ENCODE data around the gene SAP30. TPM values are rescaled to one million over a fixed set of nuclear protein-coding genes. Genes with fewer than 3 reads are reported as not detected.
A peak's percentile ranks its signal among the peaks of the same experiment; 100 is the strongest.

SAP30 gene
- total RNA-seq, 1 experiment from 2014 or later, result 12.0 TPM

DNA sequence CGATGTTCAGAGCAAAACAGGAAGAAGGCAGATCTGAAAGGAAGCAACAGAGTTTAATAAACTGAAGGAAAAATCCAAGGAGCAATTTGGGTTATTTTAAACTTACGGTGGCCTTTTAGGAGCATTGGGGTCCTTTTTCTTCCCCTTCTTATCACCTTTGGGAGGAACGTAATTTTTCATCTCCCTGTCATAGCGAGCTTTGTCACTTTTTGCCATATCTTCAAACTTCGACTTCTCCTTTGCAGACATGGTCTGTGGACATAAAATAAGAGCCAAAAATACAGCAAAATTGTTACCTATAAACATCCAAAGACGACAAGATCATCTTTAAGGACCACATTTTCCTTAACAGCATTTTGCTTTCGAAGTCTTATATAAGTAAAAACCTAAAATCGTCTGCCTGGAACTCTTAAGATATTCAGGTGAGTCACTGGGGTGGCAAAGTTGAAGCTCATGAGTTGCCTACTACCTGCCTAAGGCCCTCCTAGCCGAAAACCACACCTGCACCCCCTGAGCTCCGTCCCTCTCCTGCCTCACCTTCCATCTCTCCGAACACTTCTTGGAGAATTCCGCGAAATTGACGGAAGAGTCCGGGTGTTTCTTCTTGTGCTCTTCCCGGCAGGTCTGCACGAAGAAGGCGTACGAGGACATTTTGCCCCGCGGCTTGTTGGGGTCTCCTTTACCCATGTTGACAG lies 37.6 kb upstream of the SAP30 start:
- RAD21 ChIA-PET (ENCODE audit: low non-redundant PET in 1 of 2, low total read pairs in 2 of 2, uncharacterized antibody in 2 of 2, unreplicated experiment in 2 of 2), result no interaction called here
- CTCF ChIA-PET, result no interaction called here
- intact Hi-C loops (cut with micrococcal nuclease), result no loop called here

More for the DNA sequence above, 37.6 kb upstream of the SAP30 start:
- no peak for ATAC-seq
- H3K9ac ChIP-seq (ENCODE audit: low read length), result peak overlapping the region; percentile 100
- H3K9me2 ChIP-seq (ENCODE audit: insufficient read depth), result no peaks in the 10 kb centered on the region
- POLR2A ChIA-PET, result interaction anchor here (0.8 to 4.9 kb wide), 2 partner anchors 34 to 37 kb away, joined by 3 to 54 read pairs; partner anchors contain the start of gene SAP30
- H3K27ac ChIP-seq (ENCODE audit: low read depth, low read length), result peak overlapping the region; percentile 96
- peak overlapping the region; percentile 93 to 95 for H3K4me3 ChIP-seq (replicated peaks in 1 of 2; ENCODE audit: low read depth in 1 of 2, low read length in 2 of 2)
- H3K4me1 ChIP-seq (ENCODE audit: control insufficient read depth in 1 of 2, insufficient read depth in 2 of 2, low read length in 2 of 2), result peaks cover 10 to 26% of the 10 kb centered on the region in 2 experiments; a peak in 3 of 4 replicates
- H3K79me2 ChIP-seq (ENCODE audit: insufficient read depth, low read length), result peaks cover 39% of the 10 kb centered on the region
- peaks cover 12 to 38% of the 10 kb centered on the region in 2 experiments; a peak in 3 of 4 replicates for H3K36me3 ChIP-seq (ENCODE audit: control insufficient read depth in 1 of 2, insufficient read depth in 2 of 2, low read length in 2 of 2)
- no peak for TF ChIP-seq CBX3 (IDR thresholded peaks at IDR 0.05; ENCODE audit: low read depth)
- no peak for TF ChIP-seq CEBPB (IDR thresholded peaks at IDR 0.05; ENCODE audit: low read depth)
- no peak for TF ChIP-seq ZFX (IDR thresholded peaks at IDR 0.05)
- TF ChIP-seq SP1 (IDR thresholded peaks at IDR 0.05; ENCODE audit: low read depth), result no peak
- no peak for TF ChIP-seq SRF (IDR thresholded peaks at IDR 0.05; ENCODE audit: low read depth)
- TF ChIP-seq, protein P1, sequence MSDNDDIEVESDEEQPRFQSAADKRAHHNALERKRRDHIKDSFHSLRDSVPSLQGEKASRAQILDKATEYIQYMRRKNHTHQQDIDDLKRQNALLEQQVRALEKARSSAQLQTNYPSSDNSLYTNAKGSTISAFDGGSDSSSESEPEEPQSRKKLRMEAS (IDR thresholded peaks at IDR 0.05), result no peak
- no peak for TF ChIP-seq EGR1 (IDR thresholded peaks at IDR 0.05; ENCODE audit: low read depth)
- no peak for TF ChIP-seq ZNF274 (IDR thresholded peaks at IDR 0.05; ENCODE audit: low read depth, low read length)
- TF ChIP-seq TCF7L2 (IDR thresholded peaks at IDR 0.05; ENCODE audit: borderline replicate concordance, extremely low read depth, insufficient read depth, insufficient read length), result no peak
- TF ChIP-seq, protein P2, sequence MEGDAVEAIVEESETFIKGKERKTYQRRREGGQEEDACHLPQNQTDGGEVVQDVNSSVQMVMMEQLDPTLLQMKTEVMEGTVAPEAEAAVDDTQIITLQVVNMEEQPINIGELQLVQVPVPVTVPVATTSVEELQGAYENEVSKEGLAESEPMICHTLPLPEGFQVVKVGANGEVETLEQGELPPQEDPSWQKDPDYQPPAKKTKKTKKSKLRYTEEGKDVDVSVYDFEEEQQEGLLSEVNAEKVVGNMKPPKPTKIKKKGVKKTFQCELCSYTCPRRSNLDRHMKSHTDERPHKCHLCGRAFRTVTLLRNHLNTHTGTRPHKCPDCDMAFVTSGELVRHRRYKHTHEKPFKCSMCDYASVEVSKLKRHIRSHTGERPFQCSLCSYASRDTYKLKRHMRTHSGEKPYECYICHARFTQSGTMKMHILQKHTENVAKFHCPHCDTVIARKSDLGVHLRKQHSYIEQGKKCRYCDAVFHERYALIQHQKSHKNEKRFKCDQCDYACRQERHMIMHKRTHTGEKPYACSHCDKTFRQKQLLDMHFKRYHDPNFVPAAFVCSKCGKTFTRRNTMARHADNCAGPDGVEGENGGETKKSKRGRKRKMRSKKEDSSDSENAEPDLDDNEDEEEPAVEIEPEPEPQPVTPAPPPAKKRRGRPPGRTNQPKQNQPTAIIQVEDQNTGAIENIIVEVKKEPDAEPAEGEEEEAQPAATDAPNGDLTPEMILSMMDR (IDR thresholded peaks at IDR 0.05 in 2 of 3, conservative IDR thresholded peaks at IDR 0.05 in 1 of 3; ENCODE audit: borderline replicate concordance in 1 of 3, insufficient read depth in 1 of 3, low read depth in 2 of 3, low read length in 2 of 3), result no peak
- no peak for TF ChIP-seq YY1 (IDR thresholded peaks at IDR 0.05; ENCODE audit: extremely low read depth, insufficient replicate concordance, low read depth, low read length)
- no peak for TF ChIP-seq EZH2 (IDR thresholded peaks at IDR 0.05)
- TF ChIP-seq, protein P3, sequence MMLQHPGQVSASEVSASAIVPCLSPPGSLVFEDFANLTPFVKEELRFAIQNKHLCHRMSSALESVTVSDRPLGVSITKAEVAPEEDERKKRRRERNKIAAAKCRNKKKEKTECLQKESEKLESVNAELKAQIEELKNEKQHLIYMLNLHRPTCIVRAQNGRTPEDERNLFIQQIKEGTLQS (IDR thresholded peaks at IDR 0.05), result no peak
- TF ChIP-seq, protein P4, sequence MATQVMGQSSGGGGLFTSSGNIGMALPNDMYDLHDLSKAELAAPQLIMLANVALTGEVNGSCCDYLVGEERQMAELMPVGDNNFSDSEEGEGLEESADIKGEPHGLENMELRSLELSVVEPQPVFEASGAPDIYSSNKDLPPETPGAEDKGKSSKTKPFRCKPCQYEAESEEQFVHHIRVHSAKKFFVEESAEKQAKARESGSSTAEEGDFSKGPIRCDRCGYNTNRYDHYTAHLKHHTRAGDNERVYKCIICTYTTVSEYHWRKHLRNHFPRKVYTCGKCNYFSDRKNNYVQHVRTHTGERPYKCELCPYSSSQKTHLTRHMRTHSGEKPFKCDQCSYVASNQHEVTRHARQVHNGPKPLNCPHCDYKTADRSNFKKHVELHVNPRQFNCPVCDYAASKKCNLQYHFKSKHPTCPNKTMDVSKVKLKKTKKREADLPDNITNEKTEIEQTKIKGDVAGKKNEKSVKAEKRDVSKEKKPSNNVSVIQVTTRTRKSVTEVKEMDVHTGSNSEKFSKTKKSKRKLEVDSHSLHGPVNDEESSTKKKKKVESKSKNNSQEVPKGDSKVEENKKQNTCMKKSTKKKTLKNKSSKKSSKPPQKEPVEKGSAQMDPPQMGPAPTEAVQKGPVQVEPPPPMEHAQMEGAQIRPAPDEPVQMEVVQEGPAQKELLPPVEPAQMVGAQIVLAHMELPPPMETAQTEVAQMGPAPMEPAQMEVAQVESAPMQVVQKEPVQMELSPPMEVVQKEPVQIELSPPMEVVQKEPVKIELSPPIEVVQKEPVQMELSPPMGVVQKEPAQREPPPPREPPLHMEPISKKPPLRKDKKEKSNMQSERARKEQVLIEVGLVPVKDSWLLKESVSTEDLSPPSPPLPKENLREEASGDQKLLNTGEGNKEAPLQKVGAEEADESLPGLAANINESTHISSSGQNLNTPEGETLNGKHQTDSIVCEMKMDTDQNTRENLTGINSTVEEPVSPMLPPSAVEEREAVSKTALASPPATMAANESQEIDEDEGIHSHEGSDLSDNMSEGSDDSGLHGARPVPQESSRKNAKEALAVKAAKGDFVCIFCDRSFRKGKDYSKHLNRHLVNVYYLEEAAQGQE (IDR thresholded peaks at IDR 0.05; ENCODE audit: low read depth), result no peak
- TF ChIP-seq RAD21 (IDR thresholded peaks at IDR 0.05; ENCODE audit: low read depth), result no peak
- no peak for TF ChIP-seq ELF1 (IDR thresholded peaks at IDR 0.05; ENCODE audit: borderline replicate concordance, low read depth)
- no peak for TF ChIP-seq SIN3A (IDR thresholded peaks at IDR 0.05; ENCODE audit: low read depth)
- TF ChIP-seq JUND (IDR thresholded peaks at IDR 0.05), result no peak
- no peak; the same call in 1 of the 2 replicates for TF ChIP-seq POLR2AphosphoS5 (IDR thresholded peaks at IDR 0.05; ENCODE audit: low read depth, low read length)
- TF ChIP-seq EZH2phosphoT487 (IDR thresholded peaks at IDR 0.05; ENCODE audit: borderline replicate concordance), result no peak
- no peak overlapping the region for H2AFZ ChIP-seq (ENCODE audit: low read depth, low read length, poor library complexity, severe bottlenecking)
- BruUV-seq (replicated peaks), result no TSS peak
- no peaks in the 10 kb centered on the region for H3K27me3 ChIP-seq (ENCODE audit: insufficient read depth, low read length)
- DNase-seq (ENCODE audit: low read depth, low spot score), result no peak
- no peaks in the 10 kb centered on the region for H3K9me3 ChIP-seq (ENCODE audit: control insufficient read depth in 1 of 2, insufficient read depth in 1 of 2, low read depth in 1 of 2, low read length in 2 of 2)
- H3K4me2 ChIP-seq (ENCODE audit: low read length), result peak overlapping the region; percentile 92
- H4K20me1 ChIP-seq (ENCODE audit: insufficient read depth), result no peaks in the 10 kb centered on the region

All from HCT116 (cell line).